Stomach (tissue), 9 donors: ENCODE data around the gene PFKM. TPM values are rescaled to one million over a fixed set of nuclear protein-coding genes. Genes with fewer than 3 reads are reported as not detected.

Source experiments
- DNase-seq, 2 donors: peaks; one replicate each; pipeline versions ENCODE4 v3.0.0 to v3.0.0-alpha.2; 2013 to 2019
- H3K27ac ChIP-seq, 5 donors: fragments of 200-600 bp in 4 of 5; sonication (generic) in 4 of 5; one replicate each; pipeline ENCODE4 v1.5.1; 2013 to 2019; ENCODE audit warnings: mild to moderate bottlenecking in 1 of 5, moderate library complexity in 1 of 5
- H3K27me3 ChIP-seq, 3 donors: fragments of 200-600 bp; sonication (generic); one replicate each; pipeline ENCODE4 v1.5.1; 2017 to 2019; ENCODE audit warnings: mixed run types in 1 of 3
- H3K36me3 ChIP-seq, 4 donors: fragments of 200-600 bp; sonication (generic); 1 replicate in 3 of 4; 2 replicates in 1 of 4; pipeline ENCODE4 v1.5.1; 2016 to 2019
- H3K4me1 ChIP-seq, 4 donors: fragments of 200-600 bp; sonication (generic); one replicate each; pipeline ENCODE4 v1.5.1; 2016 to 2019
- H3K4me3 ChIP-seq, 4 donors: fragments of 200-600 bp; sonication (generic) in 3 of 4; one replicate each; pipeline ENCODE4 v1.5.1; 2016 to 2019; ENCODE audit warnings: mild to moderate bottlenecking in 1 of 4
- H3K9me3 ChIP-seq, 4 donors: fragments of 200-600 bp; sonication (generic); one replicate each; pipeline ENCODE4 v1.5.1; 2016 to 2019
- CTCF ChIP-seq, 7 experiments: fragments of 450-650 bp in 4 of 7; fragments of 200-600 bp in 3 of 7; sonication (generic) in 3 of 7; IDR thresholded peaks; one replicate each; pipeline ENCODE4 v1.5.1; 2016 to 2019; ENCODE audit warnings: antibody characterized with exemption in 7 of 7, control low read depth in 2 of 7, mild to moderate bottlenecking in 1 of 7
- EP300 ChIP-seq: sonication (generic); formaldehyde crosslinking; IDR thresholded peaks from one replicate; pipeline ENCODE4 v1.6.1; 2017; ENCODE audit warnings: antibody characterized with exemption
- POLR2A ChIP-seq, 4 donors: fragments of 450-650 bp; IDR thresholded peaks; one replicate each; pipeline ENCODE4 v1.6.1; 2016; ENCODE audit warnings: antibody characterized with exemption in 4 of 4, control low read depth in 2 of 4, mild to moderate bottlenecking in 1 of 4, moderate library complexity in 1 of 4
- POLR2AphosphoS5 ChIP-seq, 3 donors: sonication (generic); formaldehyde crosslinking; IDR thresholded peaks; one replicate each; pipeline ENCODE4 v1.6.1; 2016; ENCODE audit warnings: antibody characterized with exemption in 3 of 3
- WGBS, 5 donors: extraction: QIAGEN DNeasy Blood & Tissue Kit in 3 of 5; methylation state at CpG; one replicate each; pipeline versions ENCODE4 v1.1.5 to v1.1.7; 2013 to 2018; 5-methylcytosine and 5-hydroxymethylcytosine counted together
- intact Hi-C: fragments of 100-400 bp; cut with DNase I; formaldehyde crosslinking; loops from one replicate; pipeline ENCODE4 v1.15.1; 2023; ENCODE audit warnings: low total_unique reads
- polyA plus RNA-seq, 3 donors: library from polyadenylated mRNA; stranded (reverse); fragments of 200-250 nt; gene quantifications; one replicate each; pipeline ENCODE4 v1.2.3, GENCODE V29; 2013
- total RNA-seq, 5 donors: library from RNA; depleted of rRNA; stranded (reverse); fragments of >200 nt; gene quantifications; one replicate each; pipeline versions ENCODE4 v1.1.0 to v1.2.3, GENCODE V29; 2014 to 2016
- donor health status: healthy with polysubstance abuse.
- donor health status: Bipolar disorder and iron deficiency.
- donor health status: healthy.

PFKM gene
- total and polyA plus RNA-seq, 8 donors, result 9.3 to 57.1 (median 17.7) TPM

- Histone ChIP-seq H3K27ac (no peak overlapping the region), H3K4me1 (peaks cover under 1 to 7% (median 4%) of the 10 kb centered on the region in 4 donors), H3K27me3 (peaks cover 0 to 38% (median 8%) of the 10 kb centered on the region in 3 donors), H3K9me3 (no peaks in the 10 kb centered on the region), H3K36me3 (no peaks in the 10 kb centered on the region), H3K4me3 (no peak overlapping the region)
- peak; percentile 74 to 90 for DNase-seq
- TF ChIP-seq POLR2AphosphoS5 (IDR thresholded peaks at IDR 0.05) (peak in 2 of 3 donors; percentile 20 to 24), EP300 (no peak), CTCF (IDR thresholded peaks at IDR 0.05) (peak in 5 of 7 experiments; percentile 74 to 92 (median 88))
- WGBS, 5 donors, result 34 to 43% (median 40%) methylated on average over 6 of the region's 6 CpGs
- intact Hi-C loops, result no loop called here
Observed at GRCh38 chr12:48189331-48190125, 70.4 kb downstream of the PFKM start.

GRCh38 chr12:48191096-48191495, 71.9 kb downstream of the PFKM start:
- no peaks in the 10 kb centered on the region for H3K36me3 ChIP-seq
- intact Hi-C loops, result no loop called here
- no peak for DNase-seq
- H3K9me3 ChIP-seq, result no peaks in the 10 kb centered on the region
- no peak for TF ChIP-seq CTCF (IDR thresholded peaks at IDR 0.05)
- no peak for TF ChIP-seq POLR2A (IDR thresholded peaks at IDR 0.05)
- no peak for TF ChIP-seq POLR2AphosphoS5 (IDR thresholded peaks at IDR 0.05)
- TF ChIP-seq EP300, result no peak
- H3K27me3 ChIP-seq, result peaks cover 0 to 22% (median 0%) of the 10 kb centered on the region in 3 donors
- no peaks in the 10 kb centered on the region for H3K4me1 ChIP-seq
- no peak overlapping the region for H3K4me3 ChIP-seq
- no peak overlapping the region for H3K27ac ChIP-seq

- peaks cover 0 to 9% (median 7%) of the 10 kb centered on the region in 4 donors for H3K4me1 ChIP-seq
- 71 to 93% (median 82%) methylated on average over 1 of the region's 1 CpG for WGBS, 5 donors
- no peak for TF ChIP-seq POLR2A (IDR thresholded peaks at IDR 0.05)
- no peak for TF ChIP-seq EP300
- TF ChIP-seq CTCF (IDR thresholded peaks at IDR 0.05), result no peak
- no peak for TF ChIP-seq POLR2AphosphoS5 (IDR thresholded peaks at IDR 0.05)
- intact Hi-C loops, result no loop called here
- no peak for DNase-seq
- H3K36me3 ChIP-seq, result no peaks in the 10 kb centered on the region
- no peak overlapping the region for H3K4me3 ChIP-seq
- no peak overlapping the region for H3K27ac ChIP-seq
- H3K27me3 ChIP-seq, result peaks cover 0 to 21% (median 0%) of the 10 kb centered on the region in 3 donors
- no peaks in the 10 kb centered on the region for H3K9me3 ChIP-seq
Observed at GRCh38 chr12:48192861-48193260, 73.7 kb downstream of the PFKM start.

- WGBS, 5 donors, result 73 to 75% (median 75%) methylated on average over 2 of the region's 2 CpGs
- H3K36me3 ChIP-seq, result no peaks in the 10 kb centered on the region
Observed at GRCh38 chr12:48193623-48194022, 74.5 kb downstream of the PFKM start.

More at GRCh38 chr12:48193623-48194022, 74.5 kb downstream of the PFKM start:
- no peak overlapping the region for H3K4me3 ChIP-seq
- H3K4me1 ChIP-seq, result peaks cover under 1 to 9% (median 7%) of the 10 kb centered on the region in 4 donors
- no peaks in the 10 kb centered on the region for H3K9me3 ChIP-seq
- TF ChIP-seq POLR2AphosphoS5 (IDR thresholded peaks at IDR 0.05), result no peak
- TF ChIP-seq POLR2A (IDR thresholded peaks at IDR 0.05), result no peak
- TF ChIP-seq EP300, result no peak
- no peak for TF ChIP-seq CTCF (IDR thresholded peaks at IDR 0.05)
- peaks cover 0 to 21% (median 0%) of the 10 kb centered on the region in 3 donors for H3K27me3 ChIP-seq
- no peak overlapping the region for H3K27ac ChIP-seq
- intact Hi-C loops, result no loop called here
- no peak for DNase-seq
